ENCODE data around the gene IL1RAPL1.

IL1RAPL1 gene

GRCh38 chrX:29867971-29868370 is 1280.7 kb downstream of the IL1RAPL1 start:
- TF ChIP-seq, protein P1, sequence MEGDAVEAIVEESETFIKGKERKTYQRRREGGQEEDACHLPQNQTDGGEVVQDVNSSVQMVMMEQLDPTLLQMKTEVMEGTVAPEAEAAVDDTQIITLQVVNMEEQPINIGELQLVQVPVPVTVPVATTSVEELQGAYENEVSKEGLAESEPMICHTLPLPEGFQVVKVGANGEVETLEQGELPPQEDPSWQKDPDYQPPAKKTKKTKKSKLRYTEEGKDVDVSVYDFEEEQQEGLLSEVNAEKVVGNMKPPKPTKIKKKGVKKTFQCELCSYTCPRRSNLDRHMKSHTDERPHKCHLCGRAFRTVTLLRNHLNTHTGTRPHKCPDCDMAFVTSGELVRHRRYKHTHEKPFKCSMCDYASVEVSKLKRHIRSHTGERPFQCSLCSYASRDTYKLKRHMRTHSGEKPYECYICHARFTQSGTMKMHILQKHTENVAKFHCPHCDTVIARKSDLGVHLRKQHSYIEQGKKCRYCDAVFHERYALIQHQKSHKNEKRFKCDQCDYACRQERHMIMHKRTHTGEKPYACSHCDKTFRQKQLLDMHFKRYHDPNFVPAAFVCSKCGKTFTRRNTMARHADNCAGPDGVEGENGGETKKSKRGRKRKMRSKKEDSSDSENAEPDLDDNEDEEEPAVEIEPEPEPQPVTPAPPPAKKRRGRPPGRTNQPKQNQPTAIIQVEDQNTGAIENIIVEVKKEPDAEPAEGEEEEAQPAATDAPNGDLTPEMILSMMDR (IDR thresholded peaks at IDR 0.05; ENCODE audit: low read depth, low read length, missing control alignments) = no peak
- in situ Hi-C loops (cut with HindIII; ENCODE audit: low pct_ligation_motif_present, low sequenced_read_pairs) = no loop called here

DNA sequence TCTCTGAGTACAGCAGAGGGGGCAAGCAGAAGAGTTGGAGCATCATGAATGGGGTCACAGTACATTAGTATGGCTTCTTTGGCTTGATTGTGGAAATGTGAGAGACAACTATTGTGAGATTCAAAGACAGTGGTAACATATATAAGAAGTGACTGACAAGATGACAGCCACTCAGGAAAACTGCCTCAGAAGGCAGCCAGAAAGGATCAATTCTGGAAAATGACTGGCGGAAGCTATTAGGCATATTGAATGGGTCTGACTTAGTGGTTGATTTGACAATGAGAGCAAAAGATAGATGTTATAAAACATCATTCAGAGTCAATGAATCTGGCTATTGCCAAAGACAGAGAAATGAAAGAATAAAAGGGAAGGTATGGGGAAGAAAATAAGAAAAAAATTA is 1282.6 kb downstream of the IL1RAPL1 start:
- Histone ChIP-seq H3K27ac (no peak overlapping the region), H3K4me3 (ENCODE audit: low read depth, low read length) (no peak overlapping the region), H3K27me3 (replicated peaks) (no peaks in the 10 kb centered on the region), H3K36me3 (replicated peaks) (no peaks in the 10 kb centered on the region)
- TF ChIP-seq, protein P1 (IDR thresholded peaks at IDR 0.05; ENCODE audit: low read depth, low read length, missing control alignments) = no peak
- in situ Hi-C loops (cut with HindIII; ENCODE audit: low pct_ligation_motif_present, low sequenced_read_pairs) = no loop called here
- no peak for DNase-seq

More at GRCh38 chrX:29867971-29868370, 1280.7 kb downstream of the IL1RAPL1 start:
- no peak overlapping the region for H3K4me3 ChIP-seq (ENCODE audit: low read depth, low read length)
- no peaks in the 10 kb centered on the region for H3K27me3 ChIP-seq (replicated peaks)
- DNase-seq = no peak
- H3K27ac ChIP-seq = no peak overlapping the region
- no peaks in the 10 kb centered on the region for H3K36me3 ChIP-seq (replicated peaks)

DNA sequence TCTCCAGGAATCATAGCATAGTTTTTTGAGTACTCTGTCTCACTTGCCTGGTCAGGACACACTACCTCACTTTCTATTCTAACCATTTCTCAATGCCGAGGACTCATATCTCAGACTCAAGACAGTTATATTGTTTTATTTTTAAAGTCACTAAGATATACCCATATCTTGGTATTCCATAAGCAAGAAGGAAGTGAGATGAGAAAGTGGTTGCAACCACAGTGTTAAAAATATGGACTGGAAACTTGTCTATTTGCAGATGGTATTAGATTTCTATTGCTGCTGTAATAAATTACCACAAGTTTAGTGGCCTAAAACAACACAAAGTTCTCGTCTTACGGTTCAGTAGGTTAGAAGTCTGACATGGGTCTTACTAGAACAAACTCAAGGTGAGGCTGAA is 1283.4 kb downstream of the IL1RAPL1 start:
- no peaks in the 10 kb centered on the region for H3K27me3 ChIP-seq (replicated peaks)
- TF ChIP-seq, protein P1 (IDR thresholded peaks at IDR 0.05; ENCODE audit: low read depth, low read length, missing control alignments) = no peak
- no peaks in the 10 kb centered on the region for H3K36me3 ChIP-seq (replicated peaks)
- no peak for DNase-seq
- H3K27ac ChIP-seq = no peak overlapping the region
- H3K4me3 ChIP-seq (ENCODE audit: low read depth, low read length) = no peak overlapping the region
- in situ Hi-C loops (cut with HindIII; ENCODE audit: low pct_ligation_motif_present, low sequenced_read_pairs) = no loop called here

- Histone ChIP-seq H3K27me3 (replicated peaks) (no peaks in the 10 kb centered on the region), H3K4me3 (ENCODE audit: low read depth, low read length) (no peak overlapping the region), H3K27ac (no peak overlapping the region), H3K36me3 (replicated peaks) (no peaks in the 10 kb centered on the region)
- TF ChIP-seq, protein P1 (IDR thresholded peaks at IDR 0.05; ENCODE audit: low read depth, low read length, missing control alignments) = no peak
- in situ Hi-C loops (cut with HindIII; ENCODE audit: low pct_ligation_motif_present, low sequenced_read_pairs) = no loop called here
- no peak for DNase-seq
These were observed 1285.6 kb downstream of the IL1RAPL1 start for GRCh38 chrX:29872831-29873230.

GRCh38 chrX:29876733-29877132 is 1289.5 kb downstream of the IL1RAPL1 start:
- no peak overlapping the region for H3K4me3 ChIP-seq (ENCODE audit: low read depth, low read length)
- no peak for DNase-seq
- TF ChIP-seq, protein P1 (IDR thresholded peaks at IDR 0.05; ENCODE audit: low read depth, low read length, missing control alignments) = no peak
- in situ Hi-C loops (cut with HindIII; ENCODE audit: low pct_ligation_motif_present, low sequenced_read_pairs) = no loop called here
- no peaks in the 10 kb centered on the region for H3K27me3 ChIP-seq (replicated peaks)
- no peaks in the 10 kb centered on the region for H3K36me3 ChIP-seq (replicated peaks)
- H3K27ac ChIP-seq = no peak overlapping the region

DNA sequence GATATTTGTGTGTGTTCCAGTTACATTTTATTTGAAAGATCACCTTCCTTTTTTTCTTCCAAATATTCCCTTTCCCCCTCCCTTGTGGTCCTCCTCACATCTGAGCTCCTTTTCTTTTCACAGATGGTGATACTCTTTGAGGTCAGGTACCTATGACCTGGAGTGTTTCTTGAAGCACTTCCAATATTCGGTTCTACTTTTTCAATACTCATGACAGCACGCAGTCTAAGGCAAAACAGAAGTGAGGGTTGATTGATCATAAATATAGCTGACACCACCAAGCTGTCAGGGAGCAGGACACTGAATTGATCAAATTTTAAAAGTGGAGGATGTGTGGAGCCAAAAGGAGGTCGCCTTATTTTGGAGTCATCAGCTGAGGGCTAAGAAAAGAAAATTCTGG is 1293.7 kb downstream of the IL1RAPL1 start:
- no peak for DNase-seq
- Histone ChIP-seq H3K27ac (no peak overlapping the region), H3K36me3 (replicated peaks) (no peaks in the 10 kb centered on the region), H3K4me3 (ENCODE audit: low read depth, low read length) (no peak overlapping the region), H3K27me3 (replicated peaks) (no peaks in the 10 kb centered on the region)
- in situ Hi-C loops (cut with HindIII; ENCODE audit: low pct_ligation_motif_present, low sequenced_read_pairs) = no loop called here
- TF ChIP-seq, protein P1 (IDR thresholded peaks at IDR 0.05; ENCODE audit: low read depth, low read length, missing control alignments) = no peak

Measured in brain microvascular endothelial cell (primary cell).